Neuronal stem cell (in vitro differentiated cells): ENCODE measurements around the gene SH3PXD2A.

Experiments used
- DNase-seq: peaks from one replicate; pipeline ENCODE4 v3.0.0-alpha.2; 2013; ENCODE audit warnings: low spot score
- H2AFZ ChIP-seq: one replicate; pipeline ENCODE4 v1.6.1; 2013; ENCODE audit warnings: mild to moderate bottlenecking, low read length, inconsistent platforms
- H2AK5ac ChIP-seq: 2 replicates; pipeline ENCODE4 v1.6.1; 2013; ENCODE audit warnings: low read depth, mild to moderate bottlenecking, inconsistent platforms, low read length, moderate library complexity, mixed read lengths
- H2BK120ac ChIP-seq: 2 replicates; pipeline ENCODE4 v1.6.1; 2013; ENCODE audit warnings: low read depth, mild to moderate bottlenecking, inconsistent platforms, low read length, moderate library complexity, mixed read lengths
- H2BK12ac ChIP-seq: one replicate; pipeline ENCODE4 v1.6.1; 2013; ENCODE audit warnings: low read length, inconsistent platforms
- H2BK15ac ChIP-seq: 2 replicates; pipeline ENCODE4 v1.6.1; 2013; ENCODE audit warnings: mild to moderate bottlenecking, low read length, inconsistent platforms, mixed read lengths
- H2BK5ac ChIP-seq: one replicate; pipeline ENCODE4 v1.6.1; 2013; ENCODE audit warnings: inconsistent platforms, mild to moderate bottlenecking, low read length, moderate library complexity
- H3K14ac ChIP-seq: one replicate; pipeline ENCODE4 v1.6.1; 2013; ENCODE audit warnings: low read length, inconsistent platforms
- H3K18ac ChIP-seq: 2 replicates; pipeline ENCODE4 v1.6.1; 2013; ENCODE audit warnings: low read length, inconsistent platforms
- H3K23ac ChIP-seq: 2 replicates; pipeline ENCODE4 v1.6.1; 2013; ENCODE audit warnings: low read depth, mild to moderate bottlenecking, mixed read lengths, low read length, inconsistent platforms; ENCODE audit not compliant: poor library complexity
- H3K27ac ChIP-seq: replicated peaks from 3 replicates; pipeline ENCODE4 v1.5.1; 2013; ENCODE audit warnings: low read length, inconsistent platforms
- H3K27me3 ChIP-seq, 3 experiments: 2 replicates each; pipeline ENCODE4 v1.6.1; 2013; ENCODE audit warnings: low read length in 3 of 3, mild to moderate bottlenecking in 2 of 3, inconsistent platforms in 1 of 3, low read depth in 1 of 3, mixed read lengths in 1 of 3, moderate library complexity in 1 of 3; ENCODE audit not compliant: control insufficient read depth in 3 of 3, insufficient read depth in 3 of 3
- H3K36me3 ChIP-seq, 2 donors: replicated peaks in 1 of 2; 2 replicates each; pipeline ENCODE4 v1.6.1; 2013; ENCODE audit warnings: low read length in 2 of 2; ENCODE audit not compliant: control insufficient read depth in 2 of 2, insufficient read depth in 2 of 2
- H3K4ac ChIP-seq: 2 replicates; pipeline ENCODE4 v1.6.1; 2013; ENCODE audit warnings: inconsistent platforms, mild to moderate bottlenecking, low read length, moderate library complexity
- H3K4me1 ChIP-seq, 2 donors: 1 replicate in 1 of 2; 2 replicates in 1 of 2; pipeline ENCODE4 v1.6.1; 2013; ENCODE audit warnings: low read length in 2 of 2, low read depth in 1 of 2; ENCODE audit not compliant: control insufficient read depth in 2 of 2, insufficient read depth in 1 of 2
- H3K4me2 ChIP-seq: one replicate; pipeline ENCODE4 v1.6.1; 2013; ENCODE audit warnings: mild to moderate bottlenecking, low read length, inconsistent platforms; ENCODE audit not compliant: insufficient read depth, poor library complexity, severe bottlenecking
- H3K4me3 ChIP-seq, 2 donors: 2 replicates each; pipeline ENCODE4 v1.5.1; 2013; ENCODE audit warnings: low read length in 2 of 2, mild to moderate bottlenecking in 2 of 2, inconsistent platforms in 1 of 2, moderate library complexity in 1 of 2
- H3K79me1 ChIP-seq: one replicate; pipeline ENCODE4 v1.6.1; 2013; ENCODE audit warnings: low read depth, mild to moderate bottlenecking, inconsistent platforms, low read length, moderate library complexity
- H3K9ac ChIP-seq: one replicate; pipeline ENCODE4 v1.6.1; 2013; ENCODE audit warnings: mild to moderate bottlenecking, low read depth, low read length, inconsistent platforms; ENCODE audit not compliant: poor library complexity
- H3K9me3 ChIP-seq, 2 donors: replicated peaks in 1 of 2; 2 replicates each; pipeline versions ENCODE3 to v1.6.1; 2013; ENCODE audit warnings: low read length in 2 of 2, mild to moderate bottlenecking in 2 of 2, inconsistent platforms in 1 of 2, low read depth in 1 of 2, mixed read lengths in 1 of 2, moderate library complexity in 1 of 2; ENCODE audit not compliant: control insufficient read depth in 2 of 2, insufficient read depth in 1 of 2
- H4K8ac ChIP-seq: one replicate; pipeline ENCODE4 v1.6.1; 2013; ENCODE audit warnings: low read depth, mild to moderate bottlenecking, inconsistent platforms, low read length, moderate library complexity
- H4K91ac ChIP-seq: one replicate; pipeline ENCODE4 v1.6.1; 2013; ENCODE audit warnings: low read length, low read depth, mild to moderate bottlenecking, inconsistent platforms; ENCODE audit not compliant: poor library complexity
- WGBS, 2 donors: extraction: QIAGEN DNeasy Blood & Tissue Kit; methylation state at CpG; one replicate each; pipeline ENCODE4 v1.1.7; 2013; ENCODE audit warnings: missing lambda C conversion rate in 2 of 2, mixed read lengths in 1 of 2; ENCODE audit not compliant: insufficient read length in 2 of 2, insufficient replicate concordance in 1 of 2; ENCODE audit errors: extremely low coverage in 2 of 2; 5-methylcytosine and 5-hydroxymethylcytosine counted together

Gene SH3PXD2A

GRCh38 chr10:103850572-103850895 lies 4.8 kb downstream of the SH3PXD2A start:
- Histone ChIP-seq H2BK12ac (no peak overlapping the region), H3K27me3 (peaks cover 0 to 17% (median 0%) of the 10 kb centered on the region in 3 experiments), H2AFZ (no peak overlapping the region), H3K27ac (no peak overlapping the region), H4K8ac (no peak overlapping the region), H3K14ac (no peak overlapping the region), H3K79me1 (no peaks in the 10 kb centered on the region), H2AK5ac (no peak overlapping the region), H2BK120ac (no peak overlapping the region), H3K4me1 (peaks cover 9 to 18% of the 10 kb centered on the region in 2 donors), H3K4me3 (no peak overlapping the region), H2BK15ac (no peak overlapping the region), H3K4me2 (no peak overlapping the region), H3K9ac (no peak overlapping the region), H3K36me3 (peaks cover 0 to 16% of the 10 kb centered on the region in 2 donors), H4K91ac (no peak overlapping the region), H3K18ac (no peak overlapping the region), H2BK5ac (no peak overlapping the region), H3K4ac (no peak overlapping the region), H3K23ac (no peak overlapping the region), H3K9me3 (no peaks in the 10 kb centered on the region)
- DNase-seq, result no peak
- WGBS, 2 donors, result no CpG with 5 or more reads among the region's 3 CpGs

GRCh38 chr10:103849880-103850571 lies 5.3 kb downstream of the SH3PXD2A start:
- H2AFZ ChIP-seq, result no peak overlapping the region
- H2AK5ac ChIP-seq, result no peak overlapping the region
- H3K4ac ChIP-seq, result no peak overlapping the region
- no peak overlapping the region for H3K23ac ChIP-seq
- no peaks in the 10 kb centered on the region for H3K79me1 ChIP-seq
- H2BK15ac ChIP-seq, result no peak overlapping the region
- no peak overlapping the region for H2BK12ac ChIP-seq
- no peak overlapping the region for H4K8ac ChIP-seq
- H3K4me1 ChIP-seq, result peaks cover 9 to 17% of the 10 kb centered on the region in 2 donors
- H3K18ac ChIP-seq, result no peak overlapping the region
- H3K27ac ChIP-seq, result no peak overlapping the region
- WGBS, 2 donors, result no CpG with 5 or more reads among the region's 8 CpGs
- peaks cover 0 to 16% of the 10 kb centered on the region in 2 donors for H3K36me3 ChIP-seq
- no peak overlapping the region for H3K4me3 ChIP-seq
- H2BK5ac ChIP-seq, result no peak overlapping the region
- no peak overlapping the region for H3K14ac ChIP-seq
- H3K4me2 ChIP-seq, result no peak overlapping the region
- no peak overlapping the region for H3K9ac ChIP-seq
- peaks cover 0 to 17% (median 0%) of the 10 kb centered on the region in 3 experiments for H3K27me3 ChIP-seq
- DNase-seq, result no peak
- H4K91ac ChIP-seq, result no peak overlapping the region
- no peaks in the 10 kb centered on the region for H3K9me3 ChIP-seq
- no peak overlapping the region for H2BK120ac ChIP-seq

GRCh38 chr10:103849212-103849877 lies 6.0 kb downstream of the SH3PXD2A start:
- Histone ChIP-seq H3K27me3 (peaks cover 0 to 11% (median 0%) of the 10 kb centered on the region in 3 experiments), H3K36me3 (peaks cover 0 to 16% of the 10 kb centered on the region in 2 donors), H2BK15ac (no peak overlapping the region), H4K91ac (no peak overlapping the region), H3K4me3 (no peak overlapping the region), H3K18ac (peak overlapping the region; percentile 25), H2BK5ac (no peak overlapping the region), H3K4me2 (no peak overlapping the region), H3K14ac (no peak overlapping the region), H3K4ac (no peak overlapping the region), H3K9me3 (no peaks in the 10 kb centered on the region), H3K9ac (no peak overlapping the region), H4K8ac (no peak overlapping the region), H3K79me1 (no peaks in the 10 kb centered on the region), H2AK5ac (no peak overlapping the region), H2BK120ac (no peak overlapping the region), H2AFZ (no peak overlapping the region), H3K4me1 (peaks cover 5 to 10% of the 10 kb centered on the region in 2 donors), H3K23ac (no peak overlapping the region), H3K27ac (no peak overlapping the region), H2BK12ac (no peak overlapping the region)
- no CpG with 5 or more reads among the region's 10 CpGs for WGBS, 2 donors
- DNase-seq, result no peak

DNA sequence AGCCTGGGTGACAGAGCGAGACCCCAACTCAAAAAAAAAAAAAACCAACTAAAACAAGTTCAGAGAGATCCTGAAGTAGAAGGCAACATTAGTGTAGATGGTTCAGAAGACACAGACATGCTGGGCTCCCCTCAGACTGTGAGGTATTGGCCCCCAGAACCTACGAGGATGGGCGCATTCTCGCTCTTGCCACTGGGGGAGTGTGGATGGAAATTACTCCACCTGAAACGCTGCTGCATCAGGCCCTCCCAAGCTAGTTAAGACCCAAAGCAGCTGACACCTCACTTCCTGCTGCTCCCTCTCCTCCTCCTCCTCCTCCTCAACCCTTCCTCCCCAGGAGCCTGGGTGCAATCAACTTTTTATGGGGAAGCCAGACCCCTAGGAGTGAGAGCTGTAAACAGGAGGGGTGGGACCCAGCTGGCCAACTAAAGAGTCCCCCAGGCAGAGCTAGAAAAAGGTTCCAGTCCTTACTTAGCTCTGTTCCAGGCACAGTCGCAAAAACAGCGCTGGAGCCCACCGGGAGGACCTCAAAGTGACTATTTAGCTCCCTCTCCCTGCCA lies 7.4 kb downstream of the SH3PXD2A start:
- Histone ChIP-seq H3K4me2 (no peak overlapping the region), H3K36me3 (peaks cover 0 to 16% of the 10 kb centered on the region in 2 donors), H4K91ac (no peak overlapping the region), H3K4me3 (no peak overlapping the region), H3K79me1 (no peaks in the 10 kb centered on the region), H3K27me3 (peaks cover 0 to 2% (median 0%) of the 10 kb centered on the region in 3 experiments), H3K4ac (no peak overlapping the region), H2BK120ac (no peak overlapping the region), H3K18ac (no peak overlapping the region), H3K9ac (no peak overlapping the region), H3K4me1 (peaks cover 0 to 4% of the 10 kb centered on the region in 2 donors), H3K9me3 (no peaks in the 10 kb centered on the region), H2AFZ (no peak overlapping the region), H2BK5ac (no peak overlapping the region), H3K23ac (no peak overlapping the region), H3K27ac (no peak overlapping the region), H2BK15ac (no peak overlapping the region), H2BK12ac (no peak overlapping the region), H3K14ac (no peak overlapping the region), H4K8ac (no peak overlapping the region), H2AK5ac (peak overlapping the region; percentile 4)
- DNase-seq, result no peak
- no CpG with 5 or more reads among the region's 8 CpGs for WGBS, 2 donors
